Vagina (tissue), 2 donors: ENCODE measurements around the gene GRAMD2A. TPM values are rescaled to one million over a fixed set of nuclear protein-coding genes. Genes with fewer than 3 reads are reported as not detected.

ENCODE experiments used
- DNase-seq, 2 donors: peaks; one replicate each; pipeline ENCODE4 v3.0.0-alpha.2; 2017; ENCODE audit errors: extremely low spot score in 2 of 2
- H3K27ac ChIP-seq: fragments of 200-600 bp; sonication (generic); one replicate; pipeline ENCODE4 v1.5.1; 2019
- H3K27me3 ChIP-seq: fragments of 200-600 bp; sonication (generic); one replicate; pipeline ENCODE4 v1.5.1; 2019
- H3K36me3 ChIP-seq, 2 donors: fragments of 200-600 bp; sonication (generic); one replicate each; pipeline ENCODE4 v1.5.1; 2017 to 2019
- H3K4me1 ChIP-seq: fragments of 200-600 bp; sonication (generic); one replicate; pipeline ENCODE4 v1.5.1; 2019
- H3K4me3 ChIP-seq, 2 donors: fragments of 200-600 bp; sonication (generic); 1 replicate in 1 of 2; 2 replicates in 1 of 2; pipeline ENCODE4 v1.5.1; 2016 to 2019
- H3K9me3 ChIP-seq: fragments of 200-600 bp; sonication (generic); one replicate; pipeline ENCODE4 v1.5.1; 2019
- POLR2A ChIP-seq, 2 donors: fragments of 450-650 bp; IDR thresholded peaks; one replicate each; pipeline ENCODE4 v1.6.1; 2017; ENCODE audit warnings: antibody characterized with exemption in 2 of 2, mild to moderate bottlenecking in 2 of 2, moderate library complexity in 2 of 2
- POLR2AphosphoS5 ChIP-seq, 2 donors: sonication (generic); formaldehyde crosslinking; IDR thresholded peaks; one replicate each; pipeline ENCODE4 v1.9.0; 2017; ENCODE audit warnings: antibody characterized with exemption in 2 of 2, mild to moderate bottlenecking in 2 of 2, low read depth in 1 of 2; ENCODE audit not compliant: insufficient read depth in 1 of 2
- intact Hi-C: fragments of 100-400 bp; cut with DNase I; formaldehyde crosslinking; loops from one replicate; pipeline ENCODE4 v1.15.1; 2023
- total RNA-seq: library from RNA; depleted of rRNA; stranded (reverse); fragments of >200 nt; gene quantifications from one replicate; pipeline ENCODE4 v1.2.3, GENCODE V29; 2016
- TF ChIP-seq, protein P1 (sequence below), 3 experiments: fragments of 450-650 bp in 2 of 3; fragments of 200-600 bp in 1 of 3; sonication (generic) in 1 of 3; IDR thresholded peaks; one replicate each; pipeline ENCODE4 v1.5.1; 2017 to 2019; ENCODE audit warnings: antibody characterized with exemption in 3 of 3, mild to moderate bottlenecking in 2 of 3, moderate library complexity in 2 of 3

Gene GRAMD2A
- total RNA-seq: 7.4 TPM

DNA sequence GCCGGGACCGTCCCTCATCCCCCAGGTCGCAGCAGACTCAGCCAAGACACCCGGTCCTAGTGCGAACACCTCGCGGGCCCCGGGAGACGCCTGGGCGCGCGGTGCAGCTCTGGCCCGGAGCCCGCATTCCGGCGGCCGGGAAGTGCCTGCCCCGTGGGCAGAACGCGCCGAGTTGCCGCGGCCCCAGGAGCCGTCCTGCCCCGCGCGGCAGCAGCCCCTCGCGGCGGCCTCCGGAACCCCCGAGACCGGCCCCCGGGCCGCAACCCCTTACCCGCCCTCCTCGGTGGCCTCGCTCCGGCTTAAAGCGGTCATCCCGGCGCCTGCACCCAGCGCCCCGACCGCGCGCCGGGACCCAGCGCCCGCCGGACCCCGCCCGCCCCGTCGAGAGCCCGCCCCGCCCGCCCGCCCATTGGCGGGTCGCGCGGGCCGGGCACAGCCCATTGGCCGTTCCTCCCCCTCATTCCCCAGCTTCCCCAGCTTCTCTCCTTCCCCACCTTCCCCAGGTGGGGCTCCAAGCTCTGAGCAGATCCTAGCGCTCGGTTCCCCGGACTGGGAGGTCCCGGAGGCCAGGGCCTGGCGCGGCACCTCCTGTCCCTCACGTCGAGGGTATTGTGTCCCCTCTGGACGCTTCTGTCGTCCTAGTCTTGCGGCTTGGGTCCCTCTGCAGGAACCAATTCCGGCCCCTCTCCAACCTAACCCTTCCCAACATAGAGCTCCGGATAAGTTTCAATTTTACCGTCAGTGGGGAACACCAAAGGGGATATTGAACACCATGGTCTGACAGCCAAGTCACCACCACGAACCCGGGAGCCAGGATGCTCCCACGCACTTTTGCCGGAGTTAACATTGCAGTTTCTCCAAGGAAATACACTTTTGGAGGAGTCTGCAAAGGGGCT is at the start of gene GRAMD2A:
TSS of gene GRAMD2A (minus strand) at position 328 of the 896 bp plus-strand sequence.
- peak within 1 kb of the TSS; percentile 46 to 49 for H3K4me3 ChIP-seq
- peaks cover 0 to 35% of the 10 kb centered on the region in 2 donors for H3K36me3 ChIP-seq
- no peaks in the 10 kb centered on the region for H3K9me3 ChIP-seq
- no peaks in the 10 kb centered on the region for H3K27me3 ChIP-seq
- TF ChIP-seq POLR2A (IDR thresholded peaks at IDR 0.05) (no peak), POLR2AphosphoS5 (IDR thresholded peaks at IDR 0.05; ENCODE audit: insufficient read depth in 1 of 2, low read depth in 1 of 2) (no peak)
- TF ChIP-seq, protein P1, sequence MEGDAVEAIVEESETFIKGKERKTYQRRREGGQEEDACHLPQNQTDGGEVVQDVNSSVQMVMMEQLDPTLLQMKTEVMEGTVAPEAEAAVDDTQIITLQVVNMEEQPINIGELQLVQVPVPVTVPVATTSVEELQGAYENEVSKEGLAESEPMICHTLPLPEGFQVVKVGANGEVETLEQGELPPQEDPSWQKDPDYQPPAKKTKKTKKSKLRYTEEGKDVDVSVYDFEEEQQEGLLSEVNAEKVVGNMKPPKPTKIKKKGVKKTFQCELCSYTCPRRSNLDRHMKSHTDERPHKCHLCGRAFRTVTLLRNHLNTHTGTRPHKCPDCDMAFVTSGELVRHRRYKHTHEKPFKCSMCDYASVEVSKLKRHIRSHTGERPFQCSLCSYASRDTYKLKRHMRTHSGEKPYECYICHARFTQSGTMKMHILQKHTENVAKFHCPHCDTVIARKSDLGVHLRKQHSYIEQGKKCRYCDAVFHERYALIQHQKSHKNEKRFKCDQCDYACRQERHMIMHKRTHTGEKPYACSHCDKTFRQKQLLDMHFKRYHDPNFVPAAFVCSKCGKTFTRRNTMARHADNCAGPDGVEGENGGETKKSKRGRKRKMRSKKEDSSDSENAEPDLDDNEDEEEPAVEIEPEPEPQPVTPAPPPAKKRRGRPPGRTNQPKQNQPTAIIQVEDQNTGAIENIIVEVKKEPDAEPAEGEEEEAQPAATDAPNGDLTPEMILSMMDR (IDR thresholded peaks at IDR 0.05): no peak
- intact Hi-C loops: no loop called here
- H3K27ac ChIP-seq: peak within 1 kb of the TSS; percentile 62
- DNase-seq: no peak
- H3K4me1 ChIP-seq: peaks cover 10% of the 10 kb centered on the region

DNA sequence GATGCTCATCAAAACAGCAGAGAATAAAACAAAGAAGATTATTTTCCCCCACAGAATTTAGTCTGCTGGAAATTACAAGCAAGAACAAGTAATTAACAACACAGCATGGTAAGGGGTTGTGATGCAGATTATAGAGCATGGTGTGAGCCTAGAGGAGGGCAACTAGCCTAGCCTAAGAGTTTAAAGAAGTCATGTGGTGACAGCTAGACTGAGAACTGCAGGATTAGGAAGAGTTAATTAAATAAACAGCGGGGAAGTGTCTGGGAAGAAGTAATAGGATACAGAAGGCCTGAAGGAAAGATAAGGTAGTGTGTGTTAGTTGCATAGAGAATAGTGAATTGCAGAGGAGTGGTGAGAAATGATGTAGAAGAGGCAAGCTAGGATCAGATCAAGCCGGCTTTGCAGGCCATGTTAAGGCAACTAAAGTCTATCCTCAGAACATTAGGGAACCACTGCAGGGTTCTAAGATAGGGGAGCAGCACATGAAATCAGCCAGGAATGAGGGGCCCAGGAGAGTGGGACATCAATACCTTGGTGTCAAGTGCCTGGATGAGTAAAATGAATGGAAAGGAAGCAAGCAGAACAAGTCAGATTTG is 45.3 kb upstream of the GRAMD2A start:
- H3K27me3 ChIP-seq: no peaks in the 10 kb centered on the region
- no peak for DNase-seq
- no peak for TF ChIP-seq POLR2A (IDR thresholded peaks at IDR 0.05)
- no peak for TF ChIP-seq POLR2AphosphoS5 (IDR thresholded peaks at IDR 0.05; ENCODE audit: insufficient read depth in 1 of 2, low read depth in 1 of 2)
- TF ChIP-seq, protein P1 (IDR thresholded peaks at IDR 0.05): no peak
- peaks cover 0 to 47% of the 10 kb centered on the region in 2 donors for H3K36me3 ChIP-seq
- no peaks in the 10 kb centered on the region for H3K9me3 ChIP-seq
- no peak overlapping the region for H3K4me3 ChIP-seq
- intact Hi-C loops: loop anchor here (1.0 kb wide), 1 partner anchor 20 kb away; no protein-coding TSS in a partner anchor
- H3K4me1 ChIP-seq: peaks cover 3% of the 10 kb centered on the region
- H3K27ac ChIP-seq: no peak overlapping the region

DNA sequence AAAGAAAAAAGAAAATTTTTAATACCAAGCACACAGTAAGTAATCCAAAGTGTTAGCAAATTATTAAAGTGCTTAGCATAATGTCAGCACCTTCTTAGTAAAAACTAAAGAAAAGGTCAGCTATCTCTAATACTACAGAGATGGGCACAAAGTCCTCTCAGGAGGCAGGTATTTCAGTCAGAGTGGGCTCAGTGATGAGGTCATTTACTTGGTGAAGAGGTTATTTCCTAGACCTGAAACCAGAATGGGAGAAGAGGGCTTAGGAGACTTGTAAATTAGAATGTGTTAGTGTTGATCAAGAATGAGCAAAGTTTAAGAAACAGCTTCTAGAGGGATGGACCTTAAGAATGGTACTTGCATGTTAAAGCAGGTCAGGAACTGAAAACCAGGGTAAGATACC is 42.1 kb upstream of the GRAMD2A start:
- intact Hi-C loops: no loop called here
- no peaks in the 10 kb centered on the region for H3K27me3 ChIP-seq
- no peak for DNase-seq
- H3K4me3 ChIP-seq: no peak overlapping the region
- no peak overlapping the region for H3K27ac ChIP-seq
- H3K4me1 ChIP-seq: peaks cover 18% of the 10 kb centered on the region
- TF ChIP-seq POLR2AphosphoS5 (IDR thresholded peaks at IDR 0.05; ENCODE audit: insufficient read depth in 1 of 2, low read depth in 1 of 2) (no peak), POLR2A (IDR thresholded peaks at IDR 0.05) (no peak)
- TF ChIP-seq, protein P1 (IDR thresholded peaks at IDR 0.05): no peak
- peaks cover 0 to 36% of the 10 kb centered on the region in 2 donors for H3K36me3 ChIP-seq
- no peaks in the 10 kb centered on the region for H3K9me3 ChIP-seq

DNA sequence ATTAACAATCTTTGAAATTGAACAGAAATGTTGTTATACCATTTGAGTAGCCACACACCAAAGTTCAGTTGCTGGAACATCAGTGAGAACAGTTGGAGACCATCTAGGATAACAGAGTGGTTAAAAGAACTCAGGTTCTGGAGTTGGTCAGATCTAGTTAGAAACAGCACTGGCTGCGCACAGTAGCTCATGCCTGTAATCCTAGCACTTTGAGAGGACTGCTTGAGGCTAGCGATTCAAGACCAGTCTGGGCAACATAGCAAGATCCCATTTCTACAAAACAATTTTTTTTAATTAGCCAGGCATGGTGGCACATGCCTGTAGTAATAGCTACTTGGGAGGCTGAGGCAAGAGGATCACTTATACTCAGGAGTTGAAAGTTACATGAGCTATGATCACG is 41.0 kb upstream of the GRAMD2A start:
- peaks cover 18% of the 10 kb centered on the region for H3K4me1 ChIP-seq
- DNase-seq: no peak
- H3K4me3 ChIP-seq: no peak overlapping the region
- H3K9me3 ChIP-seq: no peaks in the 10 kb centered on the region
- TF ChIP-seq, protein P1 (IDR thresholded peaks at IDR 0.05): no peak
- TF ChIP-seq POLR2A (IDR thresholded peaks at IDR 0.05) (no peak), POLR2AphosphoS5 (IDR thresholded peaks at IDR 0.05; ENCODE audit: insufficient read depth in 1 of 2, low read depth in 1 of 2) (no peak)
- intact Hi-C loops: no loop called here
- H3K27me3 ChIP-seq: no peaks in the 10 kb centered on the region
- peak overlapping the region; percentile 91 for H3K27ac ChIP-seq
- peaks cover 0 to 26% of the 10 kb centered on the region in 2 donors for H3K36me3 ChIP-seq
